ENCODE results near the gene HNRNPU.

The HNRNPU gene

GRCh38 chr1:244804841-244805240 lies 59.5 kb downstream of the HNRNPU start:
- Histone ChIP-seq H3K9ac (no peak overlapping the region), H3K27me3 (ENCODE audit: control insufficient read depth, insufficient read depth, low read length) (no peaks in the 10 kb centered on the region), H3K27ac (no peak overlapping the region), H2AFZ (no peak overlapping the region), H3K36me3 (ENCODE audit: control insufficient read depth, insufficient read depth, low read length) (no peaks in the 10 kb centered on the region), H3K4me3 (ENCODE audit: low read depth, low read length) (no peak overlapping the region), H3K4me2 (ENCODE audit: low read length) (no peak overlapping the region), H3K4me1 (no peaks in the 10 kb centered on the region), H3K79me2 (no peaks in the 10 kb centered on the region), H3K9me3 (ENCODE audit: control insufficient read depth, low read length) (no peaks in the 10 kb centered on the region)
- no peak for TF ChIP-seq CTCF (IDR thresholded peaks at IDR 0.05)

DNA sequence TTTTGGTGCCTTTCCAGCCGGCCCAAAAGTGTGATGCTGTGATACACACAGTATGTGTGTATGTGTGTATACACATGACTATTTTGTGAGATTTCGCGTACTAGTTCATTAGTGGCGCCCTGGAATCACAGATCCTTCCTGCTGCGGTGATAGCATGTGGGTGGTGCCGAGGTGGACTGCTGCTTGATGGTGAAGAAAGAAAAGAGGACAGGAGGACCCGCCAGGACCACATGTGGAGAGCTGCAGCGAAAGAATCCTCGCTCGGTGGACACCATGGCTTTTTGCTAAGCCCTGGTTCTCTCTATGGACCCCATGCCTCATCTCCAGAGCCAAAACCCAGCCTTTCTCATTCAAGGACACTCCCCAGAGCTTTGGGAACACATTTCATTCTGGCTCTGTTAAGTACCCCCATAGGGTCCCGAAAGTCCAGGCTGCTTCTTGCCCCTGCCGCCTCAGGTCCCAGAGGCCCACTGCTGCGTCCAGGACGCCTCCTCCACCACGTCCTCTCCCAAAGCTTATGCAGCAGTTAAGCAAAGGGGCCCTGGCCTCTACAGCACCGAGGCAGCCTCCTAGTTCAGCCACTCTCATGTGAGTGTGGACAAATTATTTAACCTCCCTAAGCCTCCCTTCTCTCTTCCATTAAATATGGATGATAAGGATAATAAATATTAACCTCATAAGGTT lies 61.6 kb downstream of the HNRNPU start:
- Histone ChIP-seq H3K4me2 (ENCODE audit: low read length) (no peak overlapping the region), H2AFZ (no peak overlapping the region), H3K9ac (no peak overlapping the region), H3K79me2 (no peaks in the 10 kb centered on the region), H3K4me1 (no peaks in the 10 kb centered on the region), H3K4me3 (ENCODE audit: low read depth, low read length) (no peak overlapping the region), H3K9me3 (ENCODE audit: control insufficient read depth, low read length) (no peaks in the 10 kb centered on the region), H3K27ac (no peak overlapping the region), H3K36me3 (ENCODE audit: control insufficient read depth, insufficient read depth, low read length) (no peaks in the 10 kb centered on the region), H3K27me3 (ENCODE audit: control insufficient read depth, insufficient read depth, low read length) (no peaks in the 10 kb centered on the region)
- no peak for TF ChIP-seq CTCF (IDR thresholded peaks at IDR 0.05)

DNA sequence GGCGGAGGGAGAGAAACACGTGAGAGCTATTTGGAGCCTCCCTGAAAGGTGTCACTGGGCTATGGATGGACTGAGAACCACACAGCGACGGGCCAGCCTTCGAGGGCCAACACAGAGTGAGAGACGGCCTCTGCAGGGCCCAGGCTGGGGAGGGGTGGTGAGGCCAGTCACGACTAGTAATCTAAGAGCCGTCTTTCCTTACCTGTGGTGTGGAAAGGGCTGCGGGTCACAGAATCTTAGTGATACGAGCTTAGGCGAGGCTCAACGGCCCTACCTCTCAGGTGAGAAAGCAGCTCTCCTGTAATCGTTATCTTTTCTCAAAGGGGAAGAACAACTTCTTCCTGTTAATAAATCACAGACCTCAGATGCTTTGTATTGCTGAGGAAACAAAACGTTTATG lies 62.3 kb downstream of the HNRNPU start:
- Histone ChIP-seq H3K79me2 (no peaks in the 10 kb centered on the region), H3K9me3 (ENCODE audit: control insufficient read depth, low read length) (no peaks in the 10 kb centered on the region), H3K9ac (no peak overlapping the region), H3K27me3 (ENCODE audit: control insufficient read depth, insufficient read depth, low read length) (no peaks in the 10 kb centered on the region), H3K4me2 (ENCODE audit: low read length) (no peak overlapping the region), H3K4me3 (ENCODE audit: low read depth, low read length) (no peak overlapping the region), H2AFZ (no peak overlapping the region), H3K36me3 (ENCODE audit: control insufficient read depth, insufficient read depth, low read length) (no peaks in the 10 kb centered on the region), H3K27ac (no peak overlapping the region), H3K4me1 (no peaks in the 10 kb centered on the region)
- no peak for TF ChIP-seq CTCF (IDR thresholded peaks at IDR 0.05)

- peak; percentile 30 for TF ChIP-seq CTCF (IDR thresholded peaks at IDR 0.05)
- no peaks in the 10 kb centered on the region for H3K9me3 ChIP-seq (ENCODE audit: control insufficient read depth, low read length)
- no peaks in the 10 kb centered on the region for H3K36me3 ChIP-seq (ENCODE audit: control insufficient read depth, insufficient read depth, low read length)
- H3K4me1 ChIP-seq: no peaks in the 10 kb centered on the region
- no peaks in the 10 kb centered on the region for H3K79me2 ChIP-seq
- H3K27me3 ChIP-seq (ENCODE audit: control insufficient read depth, insufficient read depth, low read length): no peaks in the 10 kb centered on the region
- H3K4me3 ChIP-seq (ENCODE audit: low read depth, low read length): no peak overlapping the region
- H2AFZ ChIP-seq: no peak overlapping the region
- H3K9ac ChIP-seq: no peak overlapping the region
- no peak overlapping the region for H3K4me2 ChIP-seq (ENCODE audit: low read length)
- no peak overlapping the region for H3K27ac ChIP-seq
Observed at GRCh38 chr1:244801246-244801645, 63.1 kb downstream of the HNRNPU start.

DNA sequence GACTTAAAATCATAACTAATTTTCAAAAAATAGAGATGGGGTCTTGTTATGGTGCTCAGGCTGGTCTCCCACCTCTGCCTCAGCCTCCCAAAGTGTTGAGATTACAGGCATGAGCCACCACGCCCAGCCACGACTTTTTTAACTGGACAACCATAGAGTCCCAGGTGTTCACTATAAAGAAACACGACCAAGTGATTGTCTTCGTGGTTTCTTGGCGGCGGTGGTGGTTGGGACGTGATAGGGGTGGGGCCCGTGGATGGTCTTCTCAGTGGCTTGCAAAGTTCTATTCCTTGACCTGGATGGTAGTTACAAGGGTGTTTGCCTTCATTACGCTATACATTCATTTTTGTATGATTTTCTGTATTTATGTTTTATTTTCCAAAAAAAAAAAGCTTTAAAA lies 63.5 kb downstream of the HNRNPU start:
- Histone ChIP-seq H3K27ac (no peak overlapping the region), H3K9ac (no peak overlapping the region), H3K4me2 (ENCODE audit: low read length) (no peak overlapping the region), H3K36me3 (ENCODE audit: control insufficient read depth, insufficient read depth, low read length) (no peaks in the 10 kb centered on the region), H3K4me1 (no peaks in the 10 kb centered on the region), H3K27me3 (ENCODE audit: control insufficient read depth, insufficient read depth, low read length) (no peaks in the 10 kb centered on the region), H3K4me3 (ENCODE audit: low read depth, low read length) (no peak overlapping the region), H2AFZ (no peak overlapping the region), H3K79me2 (no peaks in the 10 kb centered on the region), H3K9me3 (ENCODE audit: control insufficient read depth, low read length) (no peaks in the 10 kb centered on the region)
- TF ChIP-seq CTCF (IDR thresholded peaks at IDR 0.05): no peak
